Caki2 (cell line): ENCODE data around the gene LUC7L3. TPM values are rescaled to one million over a fixed set of nuclear protein-coding genes. Genes with fewer than 3 reads are reported as not detected.
A peak's percentile ranks its signal among the peaks of the same experiment; 100 is the strongest.
"Not testable (repeated sequence)": the region's sequence is repeated elsewhere in the genome, so short reads cannot be mapped to it uniquely, and the experiment has no call there.

Experiments used
- DNase-seq: peaks from one replicate; pipeline ENCODE4 v3.0.0-alpha.2; 2015; ENCODE audit warnings: low read depth
- in situ Hi-C: cut with HindIII; loops from 2 replicates; pipeline ENCODE4 v1.10.0; 2016; ENCODE audit warnings: low sequenced_read_pairs, low pct_unique_long_range_greater_than_20kb, mixed read lengths
- total RNA-seq: library from RNA; depleted of rRNA; stranded (reverse); fragments of >200 nt; shearing (Covaris generic); gene quantifications from 2 replicates; pipeline ENCODE4 v1.2.3, GENCODE V29; 2014; ENCODE audit warnings: low replicate concordance; rRNA removed

Gene LUC7L3
- total RNA-seq, 1 experiment from 2014 or later = 9.2 TPM

DNA sequence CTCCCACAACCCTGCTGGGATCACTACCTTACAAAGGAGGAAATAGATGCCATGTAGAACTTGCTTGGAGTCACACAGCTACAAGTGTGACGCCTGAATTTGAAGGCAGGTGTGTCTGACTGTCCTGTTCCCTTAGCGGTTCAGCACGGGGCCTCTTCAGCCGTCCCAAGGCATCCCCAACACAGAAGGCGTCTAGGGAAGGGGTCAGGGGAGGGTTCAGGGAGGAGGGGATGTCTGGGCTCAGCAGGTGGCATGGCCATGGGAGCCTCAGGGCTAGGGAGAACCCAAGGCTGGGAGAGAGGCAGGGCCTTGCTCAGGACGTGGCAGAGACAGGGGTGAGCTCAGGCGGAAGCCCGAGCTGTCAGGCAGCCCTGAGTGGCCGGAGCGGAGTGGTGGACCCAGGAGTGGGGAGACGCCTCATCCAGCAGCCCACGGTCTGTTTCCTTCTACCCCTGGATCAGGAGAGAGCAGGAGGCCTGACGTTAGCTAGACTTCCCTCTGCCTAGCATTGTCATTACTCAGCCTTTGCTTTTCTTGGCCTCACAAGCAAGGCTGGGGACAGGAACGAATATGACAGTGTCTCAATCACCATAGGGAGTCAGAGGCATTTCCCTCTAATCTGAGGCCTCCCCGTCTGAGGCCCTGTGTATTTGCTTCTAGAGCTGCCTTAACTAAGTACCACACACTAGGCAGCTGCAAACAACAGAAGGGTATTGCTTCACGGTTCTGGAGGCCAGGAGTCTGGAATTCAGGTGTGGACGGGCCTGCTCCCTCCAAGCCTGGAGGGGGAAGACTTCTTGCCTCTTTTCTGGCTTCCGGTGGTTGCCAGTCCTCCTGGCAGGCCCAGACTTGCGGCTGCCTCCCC is 79.3 kb downstream of the LUC7L3 start:
- in situ Hi-C loops = no loop called here
- no peak for DNase-seq

DNA sequence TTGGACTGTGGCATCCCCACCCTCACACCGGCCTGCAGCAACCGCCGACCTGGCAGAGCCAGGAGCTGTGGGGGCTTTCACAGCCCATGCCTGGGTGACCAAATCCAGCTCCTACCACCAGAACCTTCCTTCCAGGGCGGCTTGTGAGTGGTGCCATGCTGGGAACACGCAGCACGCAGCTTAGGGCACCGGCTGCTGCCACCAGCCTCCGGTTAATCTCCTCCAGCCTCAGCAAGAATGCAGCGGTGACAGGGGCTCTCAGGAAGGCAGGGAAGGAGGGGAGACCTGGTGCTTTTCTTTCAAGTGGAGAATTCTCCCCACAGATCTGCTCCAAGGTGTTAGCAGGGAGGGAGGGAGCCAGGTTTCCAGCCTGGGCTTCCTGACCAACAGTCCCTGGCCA is 80.2 kb downstream of the LUC7L3 start:
- DNase-seq = no peak
- in situ Hi-C loops = no loop called here

- in situ Hi-C loops = no loop called here
- DNase-seq = no peak
Measured at GRCh38 chr17:50800196-50800700, 80.8 kb downstream of the LUC7L3 start.

GRCh38 chr17:50802609-50803571 is 83.5 kb downstream of the LUC7L3 start:
- in situ Hi-C loops = no loop called here
- DNase-seq = no peak

DNA sequence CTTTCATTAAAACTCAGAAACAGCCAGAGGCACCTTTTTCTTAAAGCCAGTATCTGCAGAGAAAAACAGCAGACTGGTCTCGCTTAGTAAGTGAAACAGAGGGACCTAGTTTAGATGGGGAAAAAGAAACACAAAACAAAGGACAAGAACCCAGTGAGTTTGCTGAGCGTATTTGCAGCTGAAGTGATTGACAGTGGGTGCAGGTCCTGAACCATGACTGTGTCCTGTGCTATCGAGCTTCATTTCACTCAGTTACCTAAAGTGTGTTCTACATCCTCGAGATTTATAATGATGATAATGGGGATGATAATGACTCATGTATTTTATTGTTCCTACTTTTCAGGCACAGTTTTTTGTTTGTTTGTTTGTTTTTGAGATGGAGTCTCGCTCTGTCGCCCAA is 84.3 kb downstream of the LUC7L3 start:
- peak; percentile 14 for DNase-seq
- in situ Hi-C loops = no loop called here

- in situ Hi-C loops, DNase-seq: not testable (repeated sequence)
Measured at GRCh38 chr17:50804749-50805475, 85.5 kb downstream of the LUC7L3 start.

GRCh38 chr17:50805486-50805885 is 86.1 kb downstream of the LUC7L3 start:
- no peak for DNase-seq
- in situ Hi-C loops = no loop called here

Other genes starting within 250 kb of the LUC7L3 start
- 31.4 and 41.4 TPM in 2 replicates for gene RSAD1, start 240.7 kb upstream of the LUC7L3 start, total RNA-seq
- gene MYCBPAP, start 211.2 kb upstream of the LUC7L3 start, total RNA-seq = 1.1 and 9.3 TPM in 2 replicates
- 0.07 and 0.32 TPM in 2 replicates for gene EPN3, start 186.9 kb upstream of the LUC7L3 start, total RNA-seq
- gene SPATA20, start 172.4 kb upstream of the LUC7L3 start, total RNA-seq = 138 and 140 TPM in 2 replicates
- gene CACNA1G, start 158.9 kb upstream of the LUC7L3 start, total RNA-seq = 0.35 and 3.3 TPM in 2 replicates
- gene ABCC3, start 84.7 kb upstream of the LUC7L3 start, total RNA-seq = 67.8 and 69.9 TPM in 2 replicates
- gene ANKRD40, start 11.7 kb upstream of the LUC7L3 start, total RNA-seq = 29.7 and 44.3 TPM in 2 replicates
- gene ANKRD40CL, start 47.9 kb downstream of the LUC7L3 start, total RNA-seq = not detected in 2 replicates
- not detected in 2 replicates for gene WFIKKN2, start 116.0 kb downstream of the LUC7L3 start, total RNA-seq
- 11.8 and 15.6 TPM in 2 replicates for gene TOB1, start 146.8 kb downstream of the LUC7L3 start, total RNA-seq